IMR-90 (cell line): ENCODE results near the gene PRMT7. TPM values are rescaled to one million over a fixed set of nuclear protein-coding genes. Genes with fewer than 3 reads are reported as not detected.

Source experiments
- ATAC-seq: fragments of 200-7000 bp; cut with Tn5 transposase; 2 replicates; pipeline ENCODE4 v1.9.1; 2020; ENCODE audit warnings: low read depth, mild to moderate bottlenecking, moderate library complexity
- BruUV-seq: library from RNA; stranded (reverse); fragments of 400-500 nt; replicated peaks from 2 replicates; lab custom pipeline; 2021; lab: Mats Ljungman, UMichigan
- CTCF ChIA-PET: fragments of 300-600 bp; formaldehyde crosslinking; extraction: SDS; loops from one replicate; lab custom pipeline; 2021; ENCODE audit warnings: antibody characterized with exemption; lab: Yijun Ruan, JAX
- POLR2A ChIA-PET: fragments of 300-600 bp; sonication (Branson Sonifier 250); formaldehyde crosslinking; loops from one replicate; lab custom pipeline; 2022; ENCODE audit warnings: antibody characterized with exemption; ENCODE audit not compliant: unreplicated experiment; lab: Charles Lee
- DNase-seq: peaks from one replicate; pipeline ENCODE4 v3.0.0; 2013
- H2AFZ ChIP-seq: replicated peaks from 2 replicates; pipeline ENCODE3; 2013; ENCODE audit warnings: low read length, mild to moderate bottlenecking; ENCODE audit not compliant: poor library complexity
- H2AK5ac ChIP-seq: 2 replicates; pipeline ENCODE4 v1.6.1; 2013; ENCODE audit warnings: low read depth, low read length, inconsistent platforms
- H2AK9ac ChIP-seq: replicated peaks from 2 replicates; pipeline ENCODE3; 2013; ENCODE audit warnings: mild to moderate bottlenecking, low read depth, low read length, moderate library complexity; ENCODE audit not compliant: poor library complexity
- H2BK120ac ChIP-seq: 2 replicates; pipeline ENCODE4 v1.6.1; 2013; ENCODE audit warnings: low read depth, low read length, inconsistent platforms
- H2BK15ac ChIP-seq: 3 replicates; pipeline ENCODE4 v1.6.1; 2013; ENCODE audit warnings: low read depth, low read length, inconsistent platforms
- H2BK20ac ChIP-seq: 2 replicates; pipeline ENCODE4 v1.6.1; 2013; ENCODE audit warnings: low read depth, mild to moderate bottlenecking, inconsistent platforms, low read length, moderate library complexity
- H2BK5ac ChIP-seq: 2 replicates; pipeline ENCODE4 v1.6.1; 2013; ENCODE audit warnings: mild to moderate bottlenecking, low read depth, low read length, inconsistent platforms; ENCODE audit not compliant: poor library complexity, severe bottlenecking
- H3K14ac ChIP-seq: replicated peaks from 2 replicates; pipeline ENCODE4 v1.6.1; 2013; ENCODE audit warnings: low read depth, low read length, inconsistent platforms
- H3K18ac ChIP-seq: 2 replicates; pipeline ENCODE4 v1.6.1; 2013; ENCODE audit warnings: low read depth, low read length, control low read depth
- H3K23ac ChIP-seq: 2 replicates; pipeline ENCODE4 v1.6.1; 2013; ENCODE audit warnings: low read depth, low read length, inconsistent platforms
- H3K27ac ChIP-seq: 2 replicates; pipeline ENCODE4 v1.5.1; 2013; ENCODE audit warnings: mild to moderate bottlenecking, control low read depth, low read length; ENCODE audit not compliant: insufficient read depth
- H3K27me3 ChIP-seq: 2 replicates; pipeline ENCODE4 v1.6.1; 2013; ENCODE audit warnings: low read length; ENCODE audit not compliant: control insufficient read depth, insufficient read depth
- H3K36me3 ChIP-seq: 2 replicates; pipeline ENCODE4 v1.6.1; 2013; ENCODE audit warnings: low read length, mixed read lengths; ENCODE audit not compliant: control insufficient read depth, insufficient read depth
- H3K4ac ChIP-seq: 2 replicates; pipeline ENCODE4 v1.6.1; 2013; ENCODE audit warnings: low read depth, low read length, inconsistent platforms
- H3K4me1 ChIP-seq: 2 replicates; pipeline ENCODE4 v1.6.1; 2013; ENCODE audit warnings: low read length, mixed read lengths; ENCODE audit not compliant: control insufficient read depth, insufficient read depth
- H3K4me2 ChIP-seq: 2 replicates; pipeline ENCODE4 v1.6.1; 2013; ENCODE audit warnings: low read depth, mild to moderate bottlenecking, control low read depth, low read length, moderate library complexity
- H3K4me3 ChIP-seq: 2 replicates; pipeline ENCODE4 v1.5.1; 2013; ENCODE audit warnings: low read depth, mild to moderate bottlenecking, control low read depth, low read length, moderate library complexity; ENCODE audit not compliant: insufficient read depth
- H3K56ac ChIP-seq: 2 replicates; pipeline ENCODE4 v1.6.1; 2013; ENCODE audit warnings: low read length, inconsistent platforms; ENCODE audit not compliant: insufficient read depth; ENCODE audit errors: extremely low read depth
- H3K79me1 ChIP-seq, 2 experiments: 2 replicates each; pipeline ENCODE4 v1.6.1; 2013; ENCODE audit warnings: low read length in 2 of 2, inconsistent platforms in 1 of 2, low read depth in 1 of 2
- H3K9ac ChIP-seq: 2 replicates; pipeline ENCODE4 v1.6.1; 2013; ENCODE audit warnings: low read depth, low read length, control low read depth
- H3K9me1 ChIP-seq: 2 replicates; pipeline ENCODE4 v1.6.1; 2013; ENCODE audit warnings: low read length, inconsistent platforms; ENCODE audit not compliant: insufficient read depth
- H3K9me3 ChIP-seq: 2 replicates; pipeline ENCODE4 v1.6.1; 2013; ENCODE audit warnings: low read length; ENCODE audit not compliant: control insufficient read depth, insufficient read depth
- H4K20me1 ChIP-seq: 2 replicates; pipeline ENCODE4 v1.6.1; 2013; ENCODE audit warnings: low read length, inconsistent platforms; ENCODE audit not compliant: insufficient read depth
- H4K5ac ChIP-seq: 2 replicates; pipeline ENCODE4 v1.6.1; 2013; ENCODE audit warnings: mild to moderate bottlenecking, low read depth, low read length, control low read depth
- H4K8ac ChIP-seq, 2 experiments: 2 replicates each; pipeline ENCODE4 v1.6.1; 2013; ENCODE audit warnings: low read depth in 2 of 2, low read length in 2 of 2, control low read depth in 1 of 2, inconsistent platforms in 1 of 2
- H4K91ac ChIP-seq: 2 replicates; pipeline ENCODE4 v1.6.1; 2013; ENCODE audit warnings: low read depth, low read length, inconsistent platforms; ENCODE audit not compliant: insufficient read depth
- FOS ChIP-seq: fragments of 150-350 bp; IDR thresholded peaks from 2 replicates; pipeline ENCODE4 v1.6.1; 2016; ENCODE audit warnings: low read depth, low read length
- NFE2L2 ChIP-seq: fragments of 150-350 bp; IDR thresholded peaks from 2 replicates; pipeline ENCODE4 v1.6.1; 2016; ENCODE audit warnings: low read depth, mild to moderate bottlenecking, low read length
- POLR2A ChIP-seq: IDR thresholded peaks from 2 replicates; pipeline ENCODE4 v1.6.1; 2012; ENCODE audit warnings: mild to moderate bottlenecking, low read depth, low read length
- RAD21 ChIP-seq: IDR thresholded peaks from 2 replicates; pipeline ENCODE4 v1.6.1; 2012; ENCODE audit warnings: low read length, improper control_type of control experiment
- WGBS, 2 experiments: methylation state at CpG; one replicate each; pipeline versions ENCODE4 v1.1.5 to v1.1.7; 2013; ENCODE audit warnings: missing lambda C conversion rate in 2 of 2; ENCODE audit not compliant: insufficient read length in 1 of 2; ENCODE audit errors: extremely low coverage in 2 of 2; 5-methylcytosine and 5-hydroxymethylcytosine counted together
- dilution Hi-C: fragments of 300-500 bp; cut with HindIII; formaldehyde crosslinking; loops from one replicate; pipeline ENCODE4 v1.14.3; 2018; ENCODE audit warnings: low sequenced_read_pairs; ENCODE audit not compliant: unreplicated experiment
- in situ Hi-C: fragments of 300-500 bp; cut with MboI; formaldehyde crosslinking; loops from 3 replicates; pipeline ENCODE4 v1.14.3; 2019; ENCODE audit warnings: low sequenced_read_pairs, inconsistent platforms, mixed read lengths
- intact Hi-C: fragments of 100-400 bp; cut with micrococcal nuclease; formaldehyde crosslinking; loops from 2 replicates; pipeline ENCODE4 v1.10.0; 2022
- polyA plus RNA-seq, 3 experiments: library from polyadenylated mRNA; depleted of rRNA; stranded (reverse); fragments of >200 nt; gene quantifications; 2 replicates each; pipeline ENCODE4 v1.2.3, GENCODE V29; 2012; ENCODE audit warnings: low replicate concordance in 1 of 3
- total RNA-seq: library from RNA; depleted of rRNA; stranded (reverse); fragments of >200 nt; gene quantifications from 2 replicates; pipeline ENCODE4 v1.2.3, GENCODE V29; 2012

The PRMT7 gene
- total and polyA plus RNA-seq, 2 of the 4 experiments (the other 2 are of a cell fraction), result 63.1 to 68.6 TPM

- dilution Hi-C loops, result no loop called here
- no TSS peak for BruUV-seq
Observed at GRCh38 chr16:68272507-68273209, 38.2 kb upstream of the PRMT7 start.

More at GRCh38 chr16:68272507-68273209, 38.2 kb upstream of the PRMT7 start:
- H3K36me3 ChIP-seq, result peaks cover 32% of the 10 kb centered on the region
- H2BK15ac ChIP-seq, result no peak overlapping the region
- no peak overlapping the region for H4K8ac ChIP-seq
- no peak overlapping the region for H3K4ac ChIP-seq
- peaks cover 17% of the 10 kb centered on the region; the same call in 1 of the 2 replicates for H3K9me1 ChIP-seq
- WGBS, 2 experiments, result no CpG with 5 or more reads among the region's 4 CpGs
- ATAC-seq (no peak), DNase-seq (no peak)
- no peak overlapping the region for H3K9ac ChIP-seq
- in situ Hi-C loops, result no loop called here
- H2BK20ac ChIP-seq, result no peak overlapping the region
- H3K14ac ChIP-seq, result no peak overlapping the region
- no peaks in the 10 kb centered on the region for H3K9me3 ChIP-seq
- H3K23ac ChIP-seq, result no peak overlapping the region
- no peak overlapping the region for H3K27ac ChIP-seq
- H2BK120ac ChIP-seq, result no peak overlapping the region
- H2AFZ ChIP-seq, result no peak overlapping the region
- no peak overlapping the region for H3K18ac ChIP-seq
- intact Hi-C loops, result no loop called here
- peaks cover 73% of the 10 kb centered on the region for H4K20me1 ChIP-seq
- H4K91ac ChIP-seq, result no peak overlapping the region
- no peaks in the 10 kb centered on the region for H3K27me3 ChIP-seq
- POLR2A ChIA-PET, result interaction anchor here (1.1 kb wide), 1 partner anchor 8 kb away, joined by 3 read pairs; no protein-coding TSS in a partner anchor
- peaks cover 5% of the 10 kb centered on the region; the same call in 1 of the 2 replicates for H3K4me1 ChIP-seq
- peaks cover 24 to 80% of the 10 kb centered on the region in 2 experiments; a peak in 3 of 4 replicates for H3K79me1 ChIP-seq
- H2AK9ac ChIP-seq, result no peak overlapping the region
- H3K4me2 ChIP-seq, result no peak overlapping the region
- no peak overlapping the region for H2BK5ac ChIP-seq
- TF ChIP-seq RAD21 (no peak), FOS (no peak), NFE2L2 (no peak), POLR2A (no peak)
- H4K5ac ChIP-seq, result no peak overlapping the region
- CTCF ChIA-PET, result interaction anchor here (1.0 kb wide), 1 partner anchor 8 kb away, joined by 4 read pairs; the partner anchor contains the start of gene SLC7A6
- no peak overlapping the region for H3K56ac ChIP-seq
- H2AK5ac ChIP-seq, result no peak overlapping the region
- no peak overlapping the region for H3K4me3 ChIP-seq
